Adrenal gland (tissue), 12 donors: ENCODE results near the gene DIP2C. TPM values are rescaled to one million over a fixed set of nuclear protein-coding genes. Genes with fewer than 3 reads are reported as not detected.

Source experiments
- DNase-seq, 7 donors: peaks; one replicate each; pipeline ENCODE4 v3.0.0-alpha.2; 2019 to 2020
- H3K27ac ChIP-seq, 5 donors: fragments of 200-600 bp; sonication (generic) in 4 of 5; 1 replicate in 3 of 5; 2 replicates in 2 of 5; pipeline versions ENCODE4 v1.5.1 to v1.8.0; 2016 to 2020; ENCODE audit warnings: mild to moderate bottlenecking in 1 of 5
- H3K27me3 ChIP-seq: fragments of 200-600 bp; 2 replicates; pipeline ENCODE4 v1.8.0; 2021
- H3K36me3 ChIP-seq, 2 donors: fragments of 200-600 bp; replicated peaks in 1 of 2; 1 replicate in 1 of 2; 2 replicates in 1 of 2; pipeline versions ENCODE4 v1.5.1 to v1.8.0; 2018 to 2022
- H3K4me1 ChIP-seq, 2 donors: fragments of 200-600 bp; replicated peaks in 1 of 2; 1 replicate in 1 of 2; 2 replicates in 1 of 2; pipeline versions ENCODE4 v1.5.1 to v1.8.0; 2018 to 2021
- H3K4me3 ChIP-seq, 4 donors: fragments of 200-600 bp; sonication (generic) in 3 of 4; one replicate each; pipeline ENCODE4 v1.5.1; 2016 to 2018
- H3K9me3 ChIP-seq, 3 donors: fragments of 200-600 bp; sonication (generic) in 1 of 3; replicated peaks in 1 of 3; 1 replicate in 2 of 3; 2 replicates in 1 of 3; pipeline versions ENCODE4 v1.5.1 to v1.8.0; 2016 to 2021
- CTCF ChIP-seq, 6 experiments: fragments of 450-650 bp in 4 of 6; fragments of 200-600 bp in 2 of 6; sonication (generic) in 1 of 6; IDR thresholded peaks; 1 replicate in 5 of 6; 2 replicates in 1 of 6; pipeline versions ENCODE4 v1.5.1 to v1.8.0; 2016 to 2021; ENCODE audit warnings: antibody characterized with exemption in 6 of 6, mild to moderate bottlenecking in 2 of 6, moderate library complexity in 1 of 6
- POLR2A ChIP-seq, 2 donors: fragments of 450-650 bp; IDR thresholded peaks; one replicate each; pipeline ENCODE4 v1.6.1; 2017; ENCODE audit warnings: antibody characterized with exemption in 2 of 2, mild to moderate bottlenecking in 2 of 2, moderate library complexity in 1 of 2
- WGBS, 4 donors: extraction: QIAGEN DNeasy Blood & Tissue Kit in 2 of 4; methylation state at CpG; one replicate each; pipeline versions ENCODE4 v1.1.5 to v1.1.7; 2013 to 2017; 5-methylcytosine and 5-hydroxymethylcytosine counted together
- intact Hi-C, 2 donors: fragments of 100-400 bp; cut with DNase I; formaldehyde crosslinking; loops; one replicate each; pipeline versions ENCODE4 v1.14.1 to v1.15.0; 2022 to 2023
- polyA plus RNA-seq, 3 donors: library from polyadenylated mRNA; stranded (reverse); fragments of 200-250 nt in 2 of 3; fragments of 350-450 nt in 1 of 3; fragmentation: Illumina TruSeq in 1 of 3; extraction: RNeasy Lipid Tissue Mini Kit (QIAGEN cat#74804) in 1 of 3; gene quantifications; one replicate each; pipeline ENCODE4 v1.2.3, GENCODE V29; 2013 to 2014
- total RNA-seq, 9 donors: library from RNA; depleted of rRNA in 4 of 9; stranded (reverse); fragments of >200 nt in 4 of 9; fragments of 120-200 nt in 1 of 9; fragmentation: NEBNext Ultra II Directional in 1 of 9; extraction: Animal tissue kit (Norgen Biotek cat#: 25700) in 1 of 9; gene quantifications; one replicate each; pipeline versions ENCODE4 v1.1.0 to v1.2.4, GENCODE V29; 2013 to 2023
- donor health status: healthy with polysubstance abuse.
- donor health status: Bipolar disorder and iron deficiency.
- donor health status: DM: yes; HTN: yes; CAD: no.
- donor health status: DM: no; HTN: no; CAD: no.
- donor health status: DM: no; HTN: no; CAD: no.
- donor health status: DM: yes; HTN: yes; CAD: no.

Gene DIP2C
- total and polyA plus RNA-seq, 12 donors, result 4.8 to 23.9 (median 19.7) TPM

- intact Hi-C loops, result no loop called here
- WGBS, 4 donors, result 89 to 93% (median 91%) methylated on average over 19 of the region's 19 CpGs
- DNase-seq, result peak in 4 of 7 donors; percentile 8 to 50 (median 17)
- Histone ChIP-seq H3K4me1 (peaks cover 0 to 12% of the 10 kb centered on the region in 2 donors), H3K9me3 (no peaks in the 10 kb centered on the region), H3K27ac (no peak overlapping the region), H3K4me3 (no peak overlapping the region), H3K36me3 (no peaks in the 10 kb centered on the region), H3K27me3 (no peaks in the 10 kb centered on the region)
- TF ChIP-seq POLR2A (IDR thresholded peaks at IDR 0.05) (no peak), CTCF (IDR thresholded peaks at IDR 0.05) (no peak)
These were observed 206.2 kb downstream of the DIP2C start for GRCh38 chr10:483261-483660.

- Histone ChIP-seq H3K27ac (no peak overlapping the region), H3K9me3 (no peaks in the 10 kb centered on the region), H3K27me3 (no peaks in the 10 kb centered on the region), H3K36me3 (no peaks in the 10 kb centered on the region), H3K4me1 (peaks cover 0 to 12% of the 10 kb centered on the region in 2 donors), H3K4me3 (no peak overlapping the region)
- peak in 4 of 7 donors; percentile 3 to 37 (median 12) for DNase-seq
- WGBS, 4 donors, result 94 to 98% (median 96%) methylated on average over 10 of the region's 10 CpGs
- intact Hi-C loops, result no loop called here
- TF ChIP-seq CTCF (IDR thresholded peaks at IDR 0.05) (no peak), POLR2A (IDR thresholded peaks at IDR 0.05) (no peak)
These were observed 206.6 kb downstream of the DIP2C start for GRCh38 chr10:482848-483247.

GRCh38 chr10:482051-482501, 207.4 kb downstream of the DIP2C start:
- Histone ChIP-seq H3K4me3 (no peak overlapping the region), H3K27ac (no peak overlapping the region), H3K4me1 (peaks cover 0 to 12% of the 10 kb centered on the region in 2 donors), H3K9me3 (no peaks in the 10 kb centered on the region), H3K27me3 (no peaks in the 10 kb centered on the region), H3K36me3 (no peaks in the 10 kb centered on the region)
- peak in 4 of 7 donors; percentile 12 to 47 (median 16) for DNase-seq
- 94 to 98% (median 95%) methylated on average over 14 to 16 of the region's 16 CpGs for WGBS, 4 donors
- intact Hi-C loops, result no loop called here
- no peak for TF ChIP-seq CTCF (IDR thresholded peaks at IDR 0.05)
- no peak for TF ChIP-seq POLR2A (IDR thresholded peaks at IDR 0.05)

GRCh38 chr10:481628-482027, 207.8 kb downstream of the DIP2C start:
- Histone ChIP-seq H3K27me3 (no peaks in the 10 kb centered on the region), H3K4me1 (peaks cover 0 to 15% of the 10 kb centered on the region in 2 donors), H3K27ac (peak overlapping the region in 1 of 5 donors; percentile 38), H3K4me3 (no peak overlapping the region), H3K9me3 (no peaks in the 10 kb centered on the region), H3K36me3 (no peaks in the 10 kb centered on the region)
- intact Hi-C loops, result no loop called here
- peak in 3 of 7 donors; percentile 27 to 64 (median 29) for DNase-seq
- WGBS, 4 donors, result 84 to 87% (median 87%) methylated on average over 10 to 15 of the region's 15 CpGs
- TF ChIP-seq POLR2A (IDR thresholded peaks at IDR 0.05) (no peak), CTCF (IDR thresholded peaks at IDR 0.05) (no peak)
